ENCODE measurements around the gene CD163L1.
"Not testable (repeated sequence)": the region's sequence is repeated elsewhere in the genome, so short reads cannot be mapped to it uniquely, and the experiment has no call there.

The CD163L1 gene

GRCh38 chr12:7404275-7404674 lies 39.7 kb downstream of the CD163L1 start:
- no peak for DNase-seq (ENCODE audit: low read depth)

- DNase-seq (ENCODE audit: low read depth) = no peak
These were observed 40.5 kb downstream of the CD163L1 start for GRCh38 chr12:7403466-7403865.

- DNase-seq (ENCODE audit: low read depth) = no peak
These were observed 44.9 kb downstream of the CD163L1 start for GRCh38 chr12:7399089-7399488.

GRCh38 chr12:7396418-7396817 lies 47.5 kb downstream of the CD163L1 start:
- no peak for DNase-seq (ENCODE audit: low read depth)

- no peak for DNase-seq (ENCODE audit: low read depth)
These were observed 48.0 kb downstream of the CD163L1 start for GRCh38 chr12:7395950-7396349.

- DNase-seq (ENCODE audit: low read depth) = no peak
These were observed 56.7 kb downstream of the CD163L1 start for GRCh38 chr12:7387289-7387688.

- no peak for DNase-seq (ENCODE audit: low read depth)
These were observed 60.8 kb downstream of the CD163L1 start for GRCh38 chr12:7383157-7383556.

GRCh38 chr12:7376196-7376595 lies 67.8 kb downstream of the CD163L1 start:
- DNase-seq (ENCODE audit: low read depth) = no peak

- DNase-seq (ENCODE audit: low read depth) = no peak
These were observed 68.8 kb downstream of the CD163L1 start for GRCh38 chr12:7375145-7375543.

- DNase-seq (ENCODE audit: low read depth) = no peak
These were observed 69.4 kb downstream of the CD163L1 start for GRCh38 chr12:7374423-7375144.

- no peak for DNase-seq (ENCODE audit: low read depth)
These were observed 70.7 kb downstream of the CD163L1 start for GRCh38 chr12:7373226-7373625.

GRCh38 chr12:7369274-7369729 lies 74.7 kb downstream of the CD163L1 start:
- no peak for DNase-seq (ENCODE audit: low read depth)

GRCh38 chr12:7362734-7363133 lies 81.2 kb downstream of the CD163L1 start:
- DNase-seq (ENCODE audit: low read depth) = no peak

GRCh38 chr12:7361265-7361664 lies 82.7 kb downstream of the CD163L1 start:
- no peak for DNase-seq (ENCODE audit: low read depth)

- no peak for DNase-seq (ENCODE audit: low read depth)
These were observed 89.4 kb downstream of the CD163L1 start for GRCh38 chr12:7354529-7354928.

GRCh38 chr12:7352661-7353060 lies 91.3 kb downstream of the CD163L1 start:
- DNase-seq (ENCODE audit: low read depth) = no peak

- no peak for DNase-seq (ENCODE audit: low read depth)
These were observed 92.8 kb downstream of the CD163L1 start for GRCh38 chr12:7351177-7351576.

GRCh38 chr12:7349418-7349817 lies 94.5 kb downstream of the CD163L1 start:
- no peak for DNase-seq (ENCODE audit: low read depth)

GRCh38 chr12:7346551-7347225 lies 97.3 kb downstream of the CD163L1 start:
- no peak for DNase-seq (ENCODE audit: low read depth)

GRCh38 chr12:7344833-7345606 lies 98.9 kb downstream of the CD163L1 start:
- no peak for DNase-seq (ENCODE audit: low read depth)

GRCh38 chr12:7339675-7340074 lies 104.3 kb downstream of the CD163L1 start:
- DNase-seq (ENCODE audit: low read depth) = no peak

- not testable (repeated sequence) for DNase-seq (ENCODE audit: low read depth)
These were observed 106.2 kb downstream of the CD163L1 start for GRCh38 chr12:7337790-7338189.

- DNase-seq (ENCODE audit: low read depth) = no peak
These were observed 116.0 kb downstream of the CD163L1 start for GRCh38 chr12:7327918-7328317.
